Stimulated activated CD8-positive, alpha-beta memory T cell treated with anti-CD3 and anti-CD28 coated beads, Interleukin-12 subunit alpha, Interleukin-12 subunit beta, amount 100 ng/mL, for 24 hours (primary cell): ENCODE results near the gene ICAM1.
"Not testable (repeated sequence)": the region's sequence is repeated elsewhere in the genome, so short reads cannot be mapped to it uniquely, and the experiment has no call there.

Source experiments
- DNase-seq: peaks from one replicate; pipeline ENCODE4 v3.0.0-alpha.2; 2020; ENCODE audit errors: extremely low read depth

Gene ICAM1

DNA sequence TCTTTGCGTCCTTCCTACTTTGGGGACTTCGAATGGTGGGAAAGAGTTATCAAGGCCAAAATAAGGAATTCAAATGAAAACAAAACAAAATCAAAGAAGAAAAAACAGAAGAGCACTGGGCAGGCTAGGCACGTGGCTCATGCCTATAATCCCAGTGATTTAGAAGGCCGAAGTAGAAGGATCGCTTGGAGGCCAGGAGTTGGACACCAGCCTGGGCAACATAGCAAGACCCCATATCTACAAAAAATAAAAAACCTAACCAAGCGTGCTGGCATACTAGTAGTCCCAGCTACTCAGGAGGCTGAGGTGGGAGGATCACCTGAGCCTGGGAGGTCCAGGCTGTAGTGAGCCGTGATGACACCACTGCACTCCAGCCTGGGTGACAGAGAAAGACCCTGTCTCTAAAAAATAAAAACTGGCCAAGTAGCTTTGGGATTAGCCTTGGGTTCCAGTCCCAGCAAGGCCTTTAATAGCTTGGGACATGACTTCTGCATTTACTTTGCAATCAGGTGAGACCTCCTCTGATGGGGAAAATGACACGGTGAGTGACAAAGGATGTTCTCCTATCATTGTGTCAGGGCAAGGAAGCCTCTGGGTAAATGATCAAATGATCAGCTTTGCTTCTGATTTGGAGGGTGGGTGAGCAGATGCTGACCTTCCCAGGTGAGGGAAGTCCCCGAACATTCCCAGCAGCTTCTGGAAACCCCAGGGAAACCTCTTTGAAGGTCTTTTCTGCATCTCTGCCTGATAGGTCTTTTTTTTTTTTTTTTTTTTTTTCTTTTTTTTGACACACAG, 7.1 kb downstream of the ICAM1 start:
- DNase-seq: no peak

DNA sequence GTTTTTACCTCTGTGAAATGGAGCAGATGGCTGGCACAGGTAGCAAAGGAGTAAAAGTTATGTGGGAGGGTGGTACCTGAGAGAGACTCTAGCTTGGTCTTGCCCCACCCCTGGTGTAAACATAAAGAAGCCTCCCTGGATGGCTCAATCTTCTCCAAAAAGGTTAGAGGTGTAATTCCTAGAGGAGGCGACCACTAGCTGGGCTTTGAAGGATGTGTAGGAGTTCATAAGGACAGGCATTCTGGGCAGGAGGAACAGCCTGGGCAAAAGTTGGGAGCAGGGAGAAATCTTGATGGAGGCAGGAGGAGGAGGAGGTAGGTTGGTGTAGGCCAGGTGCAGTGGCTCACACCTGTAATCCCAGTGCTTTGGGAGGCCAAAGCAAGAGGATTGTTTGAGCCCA, 8.0 kb downstream of the ICAM1 start:
- DNase-seq: no peak

DNA sequence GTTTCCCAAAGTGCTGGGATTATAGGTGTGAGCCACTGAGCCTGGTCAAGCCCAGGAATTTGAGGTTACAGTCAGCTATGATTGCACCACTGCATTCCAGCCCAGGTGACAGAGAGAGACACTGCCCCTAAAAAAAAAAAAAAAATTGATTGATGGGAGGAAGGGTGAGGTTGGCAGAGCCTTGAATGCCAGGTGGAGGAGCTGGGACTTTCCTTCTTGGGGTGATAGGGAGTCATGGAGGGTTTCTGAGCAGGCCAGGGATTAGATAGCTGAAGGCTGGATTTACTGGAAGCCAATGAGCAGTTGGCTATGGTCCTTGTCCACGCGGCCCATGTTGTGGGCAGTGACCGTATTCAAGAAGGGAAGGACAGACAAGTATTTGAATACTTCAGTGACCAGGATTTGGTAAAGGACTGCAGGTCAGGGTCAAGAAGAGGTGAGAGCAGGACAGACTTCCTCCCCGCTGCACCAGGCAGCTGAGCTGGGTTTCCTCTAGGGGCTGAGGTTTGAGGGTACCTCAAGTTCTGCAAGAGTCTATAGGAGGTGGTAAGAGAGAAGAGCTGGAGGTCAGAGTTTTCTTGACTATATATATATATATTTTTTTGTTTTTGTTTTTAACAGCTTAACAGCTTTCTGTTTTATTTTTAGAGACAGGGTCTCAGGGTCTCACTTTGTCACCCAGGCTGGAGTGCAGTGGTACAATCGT, 9.0 kb downstream of the ICAM1 start:
- DNase-seq: no peak

DNA sequence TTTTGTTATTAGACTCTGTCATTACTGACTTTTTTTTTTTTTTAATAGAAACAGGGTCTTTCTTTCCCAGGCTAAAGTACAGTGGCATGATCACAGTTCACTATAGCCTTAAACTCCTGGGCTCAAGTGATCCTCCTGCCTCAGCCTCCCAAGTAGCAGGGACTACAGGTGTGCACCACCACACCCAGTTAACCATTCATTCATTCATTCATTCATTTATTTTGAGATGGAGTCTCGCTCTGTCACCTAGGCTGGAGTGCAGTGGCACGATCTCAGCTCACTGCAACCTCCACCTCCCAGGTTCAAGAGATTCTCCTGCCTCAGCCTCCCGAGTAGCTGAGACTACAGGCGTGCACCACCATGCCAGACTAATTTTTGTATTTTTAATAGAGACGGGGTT, 11.1 kb downstream of the ICAM1 start:
- not testable (repeated sequence) for DNase-seq

DNA sequence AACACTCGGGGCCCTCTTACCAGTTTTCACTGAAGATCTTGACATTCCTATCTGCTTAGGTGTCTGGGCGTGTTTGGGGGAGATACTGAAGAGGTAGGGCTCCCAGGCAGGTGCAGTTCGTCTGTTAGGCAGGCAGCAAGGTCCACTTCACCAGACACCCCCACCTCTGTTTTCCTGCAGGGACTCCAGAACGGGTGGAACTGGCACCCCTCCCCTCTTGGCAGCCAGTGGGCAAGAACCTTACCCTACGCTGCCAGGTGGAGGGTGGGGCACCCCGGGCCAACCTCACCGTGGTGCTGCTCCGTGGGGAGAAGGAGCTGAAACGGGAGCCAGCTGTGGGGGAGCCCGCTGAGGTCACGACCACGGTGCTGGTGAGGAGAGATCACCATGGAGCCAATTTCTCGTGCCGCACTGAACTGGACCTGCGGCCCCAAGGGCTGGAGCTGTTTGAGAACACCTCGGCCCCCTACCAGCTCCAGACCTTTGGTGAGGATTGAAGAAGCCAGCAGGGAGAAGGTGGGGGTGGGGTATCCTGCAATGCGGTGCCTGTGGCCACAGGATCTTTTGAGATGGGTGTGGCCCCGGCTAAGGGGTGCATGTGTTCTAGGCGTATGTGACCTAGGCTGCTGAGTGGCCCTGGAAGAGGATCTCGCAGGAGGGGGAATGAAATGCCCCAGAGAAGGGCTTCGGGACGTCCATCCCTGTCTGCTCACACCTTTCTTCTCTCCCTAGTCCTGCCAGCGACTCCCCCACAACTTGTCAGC, 12.6 kb downstream of the ICAM1 start:
- DNase-seq: no peak

DNA sequence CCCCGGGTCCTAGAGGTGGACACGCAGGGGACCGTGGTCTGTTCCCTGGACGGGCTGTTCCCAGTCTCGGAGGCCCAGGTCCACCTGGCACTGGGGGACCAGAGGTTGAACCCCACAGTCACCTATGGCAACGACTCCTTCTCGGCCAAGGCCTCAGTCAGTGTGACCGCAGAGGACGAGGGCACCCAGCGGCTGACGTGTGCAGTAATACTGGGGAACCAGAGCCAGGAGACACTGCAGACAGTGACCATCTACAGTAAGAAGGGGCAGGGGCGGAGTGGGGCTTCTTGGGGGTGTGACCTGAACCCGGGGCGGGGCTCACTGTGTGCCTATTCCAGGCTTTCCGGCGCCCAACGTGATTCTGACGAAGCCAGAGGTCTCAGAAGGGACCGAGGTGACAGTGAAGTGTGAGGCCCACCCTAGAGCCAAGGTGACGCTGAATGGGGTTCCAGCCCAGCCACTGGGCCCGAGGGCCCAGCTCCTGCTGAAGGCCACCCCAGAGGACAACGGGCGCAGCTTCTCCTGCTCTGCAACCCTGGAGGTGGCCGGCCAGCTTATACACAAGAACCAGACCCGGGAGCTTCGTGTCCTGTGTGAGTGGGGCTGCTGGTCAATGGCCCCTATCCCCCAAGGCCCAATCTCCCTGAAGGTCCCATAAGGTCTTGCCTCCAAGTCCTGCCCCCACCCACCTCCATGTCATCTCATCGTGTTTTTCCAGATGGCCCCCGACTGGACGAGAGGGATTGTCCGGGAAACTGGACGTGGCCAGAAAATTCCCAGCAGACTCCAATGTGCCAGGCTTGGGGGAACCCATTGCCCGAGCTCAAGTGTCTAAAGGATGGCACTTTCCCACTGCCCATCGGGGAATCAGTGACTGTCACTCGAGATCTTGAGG, 13.4 kb downstream of the ICAM1 start:
- DNase-seq: no peak

DNA sequence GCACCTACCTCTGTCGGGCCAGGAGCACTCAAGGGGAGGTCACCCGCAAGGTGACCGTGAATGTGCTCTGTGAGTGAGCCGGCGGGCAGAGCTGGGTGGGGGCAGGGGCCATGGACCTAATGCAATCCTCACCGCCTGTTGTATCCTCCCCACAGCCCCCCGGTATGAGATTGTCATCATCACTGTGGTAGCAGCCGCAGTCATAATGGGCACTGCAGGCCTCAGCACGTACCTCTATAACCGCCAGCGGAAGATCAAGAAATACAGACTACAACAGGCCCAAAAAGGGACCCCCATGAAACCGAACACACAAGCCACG, 14.0 kb downstream of the ICAM1 start:
- DNase-seq: no peak

DNA sequence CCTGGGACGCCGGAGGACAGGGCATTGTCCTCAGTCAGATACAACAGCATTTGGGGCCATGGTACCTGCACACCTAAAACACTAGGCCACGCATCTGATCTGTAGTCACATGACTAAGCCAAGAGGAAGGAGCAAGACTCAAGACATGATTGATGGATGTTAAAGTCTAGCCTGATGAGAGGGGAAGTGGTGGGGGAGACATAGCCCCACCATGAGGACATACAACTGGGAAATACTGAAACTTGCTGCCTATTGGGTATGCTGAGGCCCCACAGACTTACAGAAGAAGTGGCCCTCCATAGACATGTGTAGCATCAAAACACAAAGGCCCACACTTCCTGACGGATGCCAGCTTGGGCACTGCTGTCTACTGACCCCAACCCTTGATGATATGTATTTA, 14.5 kb downstream of the ICAM1 start:
- no peak for DNase-seq

DNA sequence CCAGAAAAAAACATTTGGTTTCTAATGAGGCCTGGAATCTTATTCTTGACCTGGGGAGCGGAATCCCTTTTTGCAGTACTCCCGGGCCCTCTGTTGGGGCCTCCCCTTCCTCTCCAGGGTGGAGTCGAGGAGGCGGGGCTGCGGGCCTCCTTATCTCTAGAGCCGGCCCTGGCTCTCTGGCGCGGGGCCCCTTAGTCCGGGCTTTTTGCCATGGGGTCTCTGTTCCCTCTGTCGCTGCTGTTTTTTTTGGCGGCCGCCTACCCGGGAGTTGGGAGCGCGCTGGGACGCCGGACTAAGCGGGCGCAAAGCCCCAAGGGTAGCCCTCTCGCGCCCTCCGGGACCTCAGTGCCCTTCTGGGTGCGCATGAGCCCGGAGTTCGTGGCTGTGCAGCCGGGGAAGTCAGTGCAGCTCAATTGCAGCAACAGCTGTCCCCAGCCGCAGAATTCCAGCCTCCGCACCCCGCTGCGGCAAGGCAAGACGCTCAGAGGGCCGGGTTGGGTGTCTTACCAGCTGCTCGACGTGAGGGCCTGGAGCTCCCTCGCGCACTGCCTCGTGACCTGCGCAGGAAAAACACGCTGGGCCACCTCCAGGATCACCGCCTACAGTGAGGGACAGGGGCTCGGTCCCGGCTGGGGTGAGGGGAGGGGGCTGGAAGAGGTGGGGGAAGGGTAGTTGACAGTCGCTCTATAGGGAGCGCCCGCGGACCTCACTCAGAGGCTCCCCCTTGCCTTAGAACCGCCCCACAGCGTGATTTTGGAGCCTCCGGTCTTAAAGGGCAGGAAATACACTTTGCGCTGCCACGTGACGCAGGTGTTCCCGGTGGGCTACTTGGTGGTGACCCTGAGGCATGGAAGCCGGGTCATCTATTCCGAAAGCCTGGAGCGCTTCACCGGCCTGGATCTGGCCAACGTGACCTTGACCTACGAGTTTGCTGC, 16.1 kb downstream of the ICAM1 start, which contains the start of gene ICAM4:
Gene ICAM4 (plus strand): TSS at position 153 of the 935 bp plus-strand sequence. CDS start 58 bp downstream, at position 211.
- DNase-seq: no peak

DNA sequence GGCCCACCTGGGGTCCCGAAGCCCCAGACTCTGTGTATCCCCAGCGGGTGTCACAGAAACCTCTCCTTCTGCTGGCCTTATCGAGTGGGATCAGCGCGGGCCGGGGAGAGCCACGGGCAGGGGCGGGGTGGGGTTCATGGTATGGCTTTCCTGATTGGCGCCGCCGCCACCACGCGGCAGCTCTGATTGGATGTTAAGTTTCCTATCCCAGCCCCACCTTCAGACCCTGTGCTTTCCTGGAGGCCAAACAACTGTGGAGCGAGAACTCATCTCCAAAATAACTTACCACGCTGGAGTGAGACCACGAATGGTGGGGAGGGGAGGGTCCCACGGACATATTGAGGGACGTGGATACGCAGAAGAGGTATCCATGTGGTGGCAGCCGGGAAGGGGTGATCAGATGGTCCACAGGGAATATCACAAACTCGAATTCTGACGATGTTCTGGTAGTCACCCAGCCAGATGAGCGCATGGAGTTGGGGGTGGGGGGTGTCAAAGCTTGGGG, 17.8 kb downstream of the ICAM1 start:
- no peak for DNase-seq

DNA sequence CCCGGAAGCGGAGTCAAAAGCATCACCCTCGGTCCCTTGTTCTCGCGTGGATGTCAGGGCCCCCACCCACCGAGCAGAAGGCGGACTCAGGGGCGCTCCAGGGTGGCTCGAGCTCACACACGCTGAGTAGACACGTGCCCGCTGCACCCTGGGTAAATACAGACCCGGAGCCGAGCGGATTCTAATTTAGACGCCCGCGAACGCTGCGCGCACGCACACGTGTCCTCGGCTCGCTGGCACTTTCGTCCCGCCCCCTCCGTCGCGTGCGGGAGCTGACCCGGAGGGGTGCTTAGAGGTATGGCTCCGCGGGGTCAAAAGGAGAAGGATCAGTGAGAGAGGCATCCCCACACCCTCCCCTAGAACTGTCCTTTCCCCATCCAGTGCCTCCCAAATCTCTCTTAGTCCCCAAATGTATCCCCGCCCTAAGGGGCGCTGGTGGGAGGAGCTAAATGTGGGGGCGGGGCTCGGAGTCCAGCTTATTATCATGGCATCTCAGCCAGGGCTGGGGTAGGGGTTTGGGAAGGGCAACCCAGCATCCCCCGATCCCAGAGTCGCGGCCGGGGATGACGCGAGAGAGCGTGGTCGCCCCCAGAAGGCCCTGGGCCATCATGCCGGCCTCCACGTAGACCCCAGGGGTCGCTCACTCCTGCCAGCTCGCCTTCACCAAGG, 18.4 kb downstream of the ICAM1 start:
- DNase-seq: no peak

DNA sequence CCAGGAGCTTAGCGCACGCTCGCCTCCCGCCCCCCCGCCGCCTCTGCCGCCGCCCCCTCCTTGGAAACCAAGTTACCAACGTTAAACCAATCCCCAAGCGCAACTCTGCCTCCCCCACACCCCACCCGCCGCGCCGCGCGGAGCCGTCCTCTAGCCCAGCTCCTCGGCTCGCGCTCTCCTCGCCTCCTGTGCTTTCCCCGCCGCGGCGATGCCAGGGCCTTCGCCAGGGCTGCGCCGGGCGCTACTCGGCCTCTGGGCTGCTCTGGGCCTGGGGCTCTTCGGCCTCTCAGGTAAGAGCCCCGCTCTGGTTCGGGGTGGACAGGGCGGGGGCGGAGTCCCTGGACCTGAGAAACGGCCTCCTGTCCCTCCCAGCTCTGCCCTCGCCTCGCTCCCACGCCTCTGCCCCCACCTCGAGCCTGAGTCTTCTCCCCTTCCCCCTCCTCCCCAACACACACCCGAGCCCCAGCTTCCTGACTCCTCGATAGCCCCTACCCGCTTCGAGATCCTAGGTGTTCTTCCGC, 19.0 kb downstream of the ICAM1 start, which contains the start of gene ICAM5:
Gene ICAM5 (plus strand): TSS at position 117 of the 521 bp plus-strand sequence. CDS start 92 bp downstream, at position 209.
- DNase-seq: no peak

DNA sequence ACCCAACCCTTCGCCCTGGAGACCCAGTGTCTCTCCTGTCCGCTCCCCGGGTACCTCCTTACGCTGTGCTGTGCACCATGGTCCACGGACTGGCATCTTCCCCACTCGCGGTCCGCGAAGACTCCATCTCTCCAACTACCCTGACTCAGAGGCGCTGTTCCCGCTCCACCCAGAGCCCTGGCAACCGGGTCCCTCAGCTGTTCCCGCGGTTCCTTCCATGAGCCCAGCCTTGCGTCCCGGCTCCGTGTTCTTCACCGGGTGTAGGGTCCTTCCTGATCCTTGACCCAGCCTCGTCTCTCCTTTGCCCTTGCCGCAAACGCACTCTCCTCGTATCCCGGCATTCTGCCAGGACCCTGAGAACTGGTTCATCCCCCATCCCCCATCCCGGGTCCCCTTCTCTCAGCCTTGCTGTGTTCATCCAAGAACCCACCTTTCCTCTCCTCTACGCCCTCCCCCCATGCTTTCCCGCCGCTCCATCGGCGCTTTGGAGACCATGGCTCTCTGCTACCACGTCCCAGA, 19.5 kb downstream of the ICAM1 start:
- no peak for DNase-seq

DNA sequence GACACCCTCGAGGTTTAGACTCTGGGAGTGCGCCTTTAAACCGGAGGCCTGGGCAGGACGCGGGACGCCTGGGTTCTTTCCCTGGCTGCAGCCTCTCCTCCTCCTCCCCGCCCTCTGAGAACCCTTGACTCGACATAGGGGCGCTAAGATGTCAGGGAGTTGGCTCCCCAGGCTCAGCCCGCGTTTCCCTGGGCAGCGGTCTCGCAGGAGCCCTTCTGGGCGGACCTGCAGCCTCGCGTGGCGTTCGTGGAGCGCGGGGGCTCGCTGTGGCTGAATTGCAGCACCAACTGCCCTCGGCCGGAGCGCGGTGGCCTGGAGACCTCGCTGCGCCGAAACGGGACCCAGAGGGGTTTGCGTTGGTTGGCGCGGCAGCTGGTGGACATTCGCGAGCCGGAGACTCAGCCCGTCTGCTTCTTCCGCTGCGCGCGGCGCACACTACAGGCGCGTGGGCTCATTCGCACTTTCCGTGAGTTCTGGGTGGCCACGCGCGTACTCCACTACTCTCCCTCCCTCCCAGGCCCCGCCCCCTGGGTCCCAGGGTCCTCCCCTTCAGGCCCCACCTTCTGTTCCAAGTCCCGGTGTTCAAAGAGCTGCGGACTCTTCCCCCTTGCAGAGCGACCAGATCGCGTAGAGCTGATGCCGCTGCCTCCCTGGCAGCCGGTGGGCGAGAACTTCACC, 20.1 kb downstream of the ICAM1 start:
- DNase-seq: no peak

DNA sequence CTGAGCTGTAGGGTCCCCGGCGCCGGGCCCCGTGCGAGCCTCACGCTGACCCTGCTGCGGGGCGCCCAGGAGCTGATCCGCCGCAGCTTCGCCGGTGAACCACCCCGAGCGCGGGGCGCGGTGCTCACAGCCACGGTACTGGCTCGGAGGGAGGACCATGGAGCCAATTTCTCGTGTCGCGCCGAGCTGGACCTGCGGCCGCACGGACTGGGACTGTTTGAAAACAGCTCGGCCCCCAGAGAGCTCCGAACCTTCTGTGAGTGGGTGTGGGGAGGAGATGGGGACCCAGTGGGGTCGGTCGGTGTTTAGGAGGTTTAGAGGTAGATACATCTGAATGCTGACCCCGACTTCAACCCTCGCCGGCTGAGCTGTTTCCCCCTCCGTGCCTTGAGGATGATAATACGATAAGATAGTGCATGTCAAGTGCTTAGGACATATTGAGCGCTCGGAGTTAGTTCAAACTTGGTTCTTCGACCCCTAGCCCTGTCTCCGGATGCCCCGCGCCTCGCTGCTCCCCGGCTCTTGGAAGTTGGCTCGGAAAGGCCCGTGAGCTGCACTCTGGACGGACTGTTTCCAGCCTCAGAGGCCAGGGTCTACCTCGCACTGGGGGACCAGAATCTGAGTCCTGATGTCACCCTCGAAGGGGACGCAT, 20.8 kb downstream of the ICAM1 start:
- no peak for DNase-seq

DNA sequence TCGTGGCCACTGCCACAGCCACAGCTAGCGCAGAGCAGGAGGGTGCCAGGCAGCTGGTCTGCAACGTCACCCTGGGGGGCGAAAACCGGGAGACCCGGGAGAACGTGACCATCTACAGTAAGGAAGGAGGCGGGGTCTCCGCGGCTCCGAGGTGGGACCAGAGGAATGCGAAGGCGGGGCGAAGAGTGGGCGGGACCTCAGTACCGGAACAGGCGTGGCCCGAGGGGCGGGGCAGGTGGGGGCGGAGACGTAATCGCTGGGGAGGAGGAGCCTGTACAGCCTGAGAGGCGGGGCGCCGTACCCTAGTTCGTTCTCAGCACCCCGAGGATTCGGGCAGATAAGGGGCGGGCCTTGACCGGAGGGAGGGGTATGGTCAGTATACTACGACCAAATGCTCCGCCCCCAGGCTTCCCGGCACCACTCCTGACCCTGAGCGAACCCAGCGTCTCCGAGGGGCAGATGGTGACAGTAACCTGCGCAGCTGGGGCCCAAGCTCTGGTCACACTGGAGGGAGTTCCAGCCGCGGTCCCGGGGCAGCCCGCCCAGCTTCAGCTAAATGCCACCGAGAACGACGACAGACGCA, 21.4 kb downstream of the ICAM1 start:
- no peak for DNase-seq

DNA sequence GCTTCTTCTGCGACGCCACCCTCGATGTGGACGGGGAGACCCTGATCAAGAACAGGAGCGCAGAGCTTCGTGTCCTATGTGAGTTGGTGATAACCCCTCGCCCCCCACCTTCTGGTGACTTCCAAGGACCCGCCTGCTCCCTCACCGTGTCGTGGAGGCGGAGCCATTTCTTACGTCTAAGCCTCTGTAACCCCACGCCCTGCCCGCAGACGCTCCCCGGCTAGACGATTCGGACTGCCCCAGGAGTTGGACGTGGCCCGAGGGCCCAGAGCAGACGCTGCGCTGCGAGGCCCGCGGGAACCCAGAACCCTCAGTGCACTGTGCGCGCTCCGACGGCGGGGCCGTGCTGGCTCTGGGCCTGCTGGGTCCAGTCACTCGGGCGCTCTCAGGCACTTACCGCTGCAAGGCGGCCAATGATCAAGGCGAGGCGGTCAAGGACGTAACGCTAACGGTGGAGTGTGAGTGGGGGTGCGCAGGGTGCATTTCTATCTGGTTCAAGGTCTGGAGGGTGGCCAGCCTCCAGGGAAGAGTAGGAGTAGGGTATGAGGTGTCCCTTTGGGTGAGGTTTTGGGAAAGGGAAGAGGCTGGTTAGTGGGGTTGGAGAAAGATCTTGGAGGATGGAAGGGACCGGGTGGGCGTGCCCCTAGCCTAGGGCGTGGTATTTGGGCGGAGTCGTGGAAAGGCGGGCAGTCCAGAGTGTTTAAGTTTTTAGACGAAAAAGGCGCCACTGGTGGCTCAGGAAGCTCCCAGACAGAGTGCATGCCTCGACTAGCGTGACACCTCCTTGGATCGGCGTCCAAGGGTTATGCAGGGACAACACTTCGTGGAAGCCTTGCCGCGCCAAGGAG, 22.1 kb downstream of the ICAM1 start:
- DNase-seq: no peak
